Neural progenitor cell (in vitro differentiated cells): ENCODE results near the gene CNTNAP2.
"Not testable (repeated sequence)": the region's sequence is repeated elsewhere in the genome, so short reads cannot be mapped to it uniquely, and the experiment has no call there.

Experiments
- CTCF ChIP-seq: fragments of 200-600 bp; sonication (generic); IDR thresholded peaks from 2 replicates; pipeline ENCODE4 v1.5.1; 2017; ENCODE audit warnings: antibody characterized with exemption, mild to moderate bottlenecking
- EZH2 ChIP-seq: fragments of 200-600 bp; sonication (generic); IDR thresholded peaks from 2 replicates; pipeline ENCODE4 v1.6.1; 2017; ENCODE audit warnings: antibody characterized with exemption, mild to moderate bottlenecking, moderate library complexity

GRCh38 chr7:148465441-148465840 lies 2348.8 kb downstream of the CNTNAP2 start:
- TF ChIP-seq CTCF, EZH2: not testable (repeated sequence)
